GM19455 (cell line): Measurements from ENCODE around the gene LHX1.

Experiments used
- ATAC-seq: cut with Tn5 transposase; IDR thresholded peaks from one replicate; pipeline ENCODE4 v1.9.1; 2021; ENCODE audit not compliant: unreplicated experiment

The LHX1 gene

GRCh38 chr17:36937001-36937958, at the start of gene LHX1:
TSS of gene LHX1 (plus strand) at chr17:36937475. CDS start at chr17:36938198, 723 bp downstream.
- no peak for ATAC-seq

- ATAC-seq, result no peak
These were observed 48.9 kb upstream of the LHX1 start for GRCh38 chr17:36888236-36888951.

GRCh38 chr17:36889770-36890349, 47.4 kb upstream of the LHX1 start:
- no peak for ATAC-seq

GRCh38 chr17:36890398-36891168, 46.7 kb upstream of the LHX1 start:
- no peak for ATAC-seq

GRCh38 chr17:36892112-36892838, 45.0 kb upstream of the LHX1 start:
- ATAC-seq, result no peak

GRCh38 chr17:36894177-36894576, 43.1 kb upstream of the LHX1 start:
- no peak for ATAC-seq

- no peak for ATAC-seq
These were observed 42.4 kb upstream of the LHX1 start for GRCh38 chr17:36894925-36895324.

- no peak for ATAC-seq
These were observed 37.8 kb upstream of the LHX1 start for GRCh38 chr17:36899250-36900159.

GRCh38 chr17:36900160-36900512, 37.1 kb upstream of the LHX1 start:
- no peak for ATAC-seq

GRCh38 chr17:36901506-36901905, 35.8 kb upstream of the LHX1 start:
- ATAC-seq, result no peak

- ATAC-seq, result no peak
These were observed 29.9 kb upstream of the LHX1 start for GRCh38 chr17:36907407-36907806.

- no peak for ATAC-seq
These were observed 26.8 kb upstream of the LHX1 start for GRCh38 chr17:36910513-36910912.

- ATAC-seq, result no peak
These were observed 26.3 kb upstream of the LHX1 start for GRCh38 chr17:36911001-36911400.

GRCh38 chr17:36913132-36913531, 24.1 kb upstream of the LHX1 start:
- ATAC-seq, result no peak

- no peak for ATAC-seq
These were observed 19.0 kb upstream of the LHX1 start for GRCh38 chr17:36918211-36918691.

GRCh38 chr17:36919407-36919968, 17.8 kb upstream of the LHX1 start:
- ATAC-seq, result no peak

- ATAC-seq, result no peak
These were observed 17.0 kb upstream of the LHX1 start for GRCh38 chr17:36920032-36921005.
